Left lung (tissue), 10 donors: ENCODE measurements around the gene E4F1. TPM values are rescaled to one million over a fixed set of nuclear protein-coding genes. Genes with fewer than 3 reads are reported as not detected.

Source experiments
- ATAC-seq: fragments of 200-7000 bp; cut with Tn5 transposase; one replicate; pipeline ENCODE4 v1.9.1; 2020; ENCODE audit warnings: moderate library complexity
- DNase-seq, 4 donors: peaks; one replicate each; pipeline ENCODE4 v3.0.0-alpha.2; 2013 to 2020
- H3K27ac ChIP-seq, 2 donors: fragments of 200-600 bp; sonication (generic) in 1 of 2; one replicate each; pipeline versions ENCODE4 v1.5.0 to v1.8.0; 2020 to 2021
- H3K27me3 ChIP-seq, 2 donors: fragments of 200-600 bp; sonication (generic) in 1 of 2; one replicate each; pipeline versions ENCODE4 v1.5.0 to v1.8.0; 2020 to 2021
- H3K36me3 ChIP-seq, 2 donors: fragments of 200-600 bp; sonication (generic) in 1 of 2; one replicate each; pipeline versions ENCODE4 v1.5.0 to v1.8.0; 2020 to 2021
- H3K4me1 ChIP-seq, 2 donors: fragments of 200-600 bp; one replicate each; pipeline ENCODE4 v1.8.0; 2021
- H3K4me3 ChIP-seq, 2 donors: fragments of 200-600 bp; sonication (generic) in 1 of 2; one replicate each; pipeline versions ENCODE4 v1.5.0 to v1.8.0; 2020 to 2021; ENCODE audit warnings: mild to moderate bottlenecking in 1 of 2
- H3K9me3 ChIP-seq, 2 donors: fragments of 200-600 bp; sonication (generic) in 1 of 2; one replicate each; pipeline versions ENCODE4 v1.5.0 to v1.8.0; 2020 to 2021
- CTCF ChIP-seq, 2 donors: fragments of 200-600 bp; sonication (generic) in 1 of 2; IDR thresholded peaks; one replicate each; pipeline versions ENCODE4 v1.5.0 to v1.8.0; 2021; ENCODE audit warnings: antibody characterized with exemption in 2 of 2
- intact Hi-C, 2 donors: fragments of 100-400 bp; cut with DNase I; formaldehyde crosslinking; loops; one replicate each; pipeline versions ENCODE4 v1.11.2 to v1.14.2; 2022
- polyA plus RNA-seq, 6 donors: library from polyadenylated mRNA; unstranded; fragments of 120-200 nt; gene quantifications; one replicate each; pipeline ENCODE4 v1.2.1, GENCODE V29; 2013; ENCODE audit not compliant: insufficient read length in 6 of 6
- total RNA-seq, 2 donors: library from RNA; stranded (reverse); fragmentation: NEBNext Ultra II Directional; extraction: Animal tissue kit (Norgen Biotek cat#: 25700); gene quantifications; one replicate each; pipeline ENCODE4 v1.2.1, GENCODE V29; 2021
- donor health status: DM: no; HTN: yes; CAD: no.
- donor health status: DM: no; HTN: no; CAD: no.

Gene E4F1
- total and polyA plus RNA-seq, 8 donors: 12.7 to 22.6 (median 17.0) TPM

- peak overlapping the region in 1 of 2 donors; percentile 7 for H3K4me3 ChIP-seq
- DNase-seq: no peak
- H3K4me1 ChIP-seq: peaks cover 15 to 26% of the 10 kb centered on the region in 2 donors
- ATAC-seq: no peak
- peaks cover 0 to 82% of the 10 kb centered on the region in 2 donors for H3K36me3 ChIP-seq
- intact Hi-C loops: no loop called here
- no peak for TF ChIP-seq CTCF (IDR thresholded peaks at IDR 0.05)
- no peaks in the 10 kb centered on the region for H3K9me3 ChIP-seq
- peaks cover 16 to 36% of the 10 kb centered on the region in 2 donors for H3K27me3 ChIP-seq
- no peak overlapping the region for H3K27ac ChIP-seq
Measured at GRCh38 chr16:2235695-2236336, 12.4 kb downstream of the E4F1 start.

- H3K27me3 ChIP-seq: peaks cover 16 to 36% of the 10 kb centered on the region in 2 donors
- TF ChIP-seq CTCF (IDR thresholded peaks at IDR 0.05): no peak
- intact Hi-C loops: no loop called here
- ATAC-seq: peak; percentile 44
- peaks cover 0 to 82% of the 10 kb centered on the region in 2 donors for H3K36me3 ChIP-seq
- H3K4me1 ChIP-seq: peaks cover 15 to 26% of the 10 kb centered on the region in 2 donors
- no peak within 1 kb of the TSS for H3K27ac ChIP-seq
- H3K4me3 ChIP-seq: peak within 1 kb of the TSS in 1 of 2 donors; percentile 7
- peak in 1 of 4 donors; percentile 44 for DNase-seq
- H3K9me3 ChIP-seq: no peaks in the 10 kb centered on the region
Measured at GRCh38 chr16:2236337-2237101, 13.1 kb downstream of the E4F1 start, which contains the start of gene DNASE1L2. DNASE1L2 (plus strand) TSS chr16:2236444; CDS start chr16:2236817, 373 bp downstream.

- DNase-seq (no peak), ATAC-seq (no peak)
- TF ChIP-seq CTCF (IDR thresholded peaks at IDR 0.05): no peak
- H3K9me3 ChIP-seq: no peaks in the 10 kb centered on the region
- peaks cover 0 to 82% of the 10 kb centered on the region in 2 donors for H3K36me3 ChIP-seq
- intact Hi-C loops: no loop called here
- H3K27me3 ChIP-seq: peaks cover 16 to 36% of the 10 kb centered on the region in 2 donors
- H3K4me1 ChIP-seq: peaks cover 15 to 26% of the 10 kb centered on the region in 2 donors
- H3K27ac ChIP-seq: no peak overlapping the region
- peak overlapping the region in 1 of 2 donors; percentile 7 for H3K4me3 ChIP-seq
Measured at GRCh38 chr16:2237102-2237482, 13.7 kb downstream of the E4F1 start.

GRCh38 chr16:2237493-2238149 lies 14.2 kb downstream of the E4F1 start:
- ATAC-seq (peak; percentile 16), DNase-seq (no peak)
- Histone ChIP-seq H3K36me3 (peaks cover 0 to 82% of the 10 kb centered on the region in 2 donors), H3K27ac (no peak overlapping the region), H3K4me3 (no peak overlapping the region), H3K27me3 (peaks cover 16 to 36% of the 10 kb centered on the region in 2 donors), H3K9me3 (no peaks in the 10 kb centered on the region), H3K4me1 (peaks cover 15 to 28% of the 10 kb centered on the region in 2 donors)
- intact Hi-C loops: no loop called here
- no peak for TF ChIP-seq CTCF (IDR thresholded peaks at IDR 0.05)
